Heart left ventricle (tissue), 16 donors: Measurements from ENCODE around the gene NUDCD3. TPM values are rescaled to one million over a fixed set of nuclear protein-coding genes. Genes with fewer than 3 reads are reported as not detected.
"Not testable (repeated sequence)": the region's sequence is repeated elsewhere in the genome, so short reads cannot be mapped to it uniquely, and the experiment has no call there.

ENCODE experiments used
- ATAC-seq, 4 donors: fragments of 200-7000 bp; cut with Tn5 transposase; one replicate each; pipeline ENCODE4 v1.9.1; 2020 to 2022; ENCODE audit warnings: moderate library complexity in 4 of 4, mild to moderate bottlenecking in 3 of 4, moderate number of reproducible peaks in 1 of 4
- DNase-seq, 5 donors: peaks; one replicate each; pipeline ENCODE4 v3.0.0-alpha.2; 2020
- H3K27ac ChIP-seq, 12 donors: fragments of 200-600 bp; sonication (generic) in 4 of 12; one replicate each; pipeline versions ENCODE4 v1.5.0 to v1.8.0; 2016 to 2022; ENCODE audit warnings: mild to moderate bottlenecking in 2 of 12
- H3K27me3 ChIP-seq, 9 donors: fragments of 200-600 bp; sonication (generic) in 2 of 9; one replicate each; pipeline versions ENCODE4 v1.5.1 to v1.8.0; 2016 to 2022; ENCODE audit warnings: mild to moderate bottlenecking in 3 of 9
- H3K36me3 ChIP-seq, 9 donors: fragments of 200-600 bp; sonication (generic) in 2 of 9; one replicate each; pipeline versions ENCODE4 v1.5.0 to v1.8.0; 2018 to 2022; ENCODE audit warnings: mild to moderate bottlenecking in 2 of 9
- H3K4me1 ChIP-seq, 12 donors: fragments of 200-600 bp; sonication (generic) in 4 of 12; one replicate each; pipeline versions ENCODE4 v1.5.0 to v1.8.0; 2016 to 2022; ENCODE audit warnings: mild to moderate bottlenecking in 3 of 12
- H3K4me3 ChIP-seq, 12 donors: fragments of 200-600 bp; sonication (generic) in 4 of 12; one replicate each; pipeline versions ENCODE4 v1.5.0 to v1.8.0; 2017 to 2022; ENCODE audit warnings: mild to moderate bottlenecking in 9 of 12, moderate library complexity in 4 of 12
- H3K9me3 ChIP-seq, 12 donors: fragments of 200-600 bp; sonication (generic) in 4 of 12; one replicate each; pipeline versions ENCODE4 v1.5.0 to v1.8.0; 2016 to 2022; ENCODE audit warnings: mild to moderate bottlenecking in 1 of 12
- CTCF ChIP-seq, 12 donors: fragments of 200-600 bp; sonication (generic) in 4 of 12; IDR thresholded peaks; one replicate each; pipeline versions ENCODE4 v1.5.0 to v1.8.0; 2018 to 2022; ENCODE audit warnings: antibody characterized with exemption in 12 of 12, mild to moderate bottlenecking in 5 of 12
- POLR2A ChIP-seq, 2 donors: fragments of 450-650 bp; IDR thresholded peaks; one replicate each; pipeline ENCODE4 v1.6.1; 2017; ENCODE audit warnings: antibody characterized with exemption in 2 of 2, mild to moderate bottlenecking in 2 of 2, moderate library complexity in 2 of 2
- WGBS, 4 donors: extraction: QIAGEN DNeasy Blood & Tissue Kit in 2 of 4; methylation state at CpG; one replicate each; pipeline versions ENCODE4 v1.1.5 to v1.1.7; 2013 to 2018; 5-methylcytosine and 5-hydroxymethylcytosine counted together
- intact Hi-C, 10 donors: fragments of 100-400 bp; cut with DNase I; formaldehyde crosslinking; loops; one replicate each; pipeline versions ENCODE4 v1.11.1 to v1.14.2; 2022
- polyA plus RNA-seq, 2 donors: library from polyadenylated mRNA; stranded (reverse); fragments of 200-250 nt; gene quantifications; one replicate each; pipeline ENCODE4 v1.2.3, GENCODE V29; 2013
- total RNA-seq, 9 donors: library from RNA; depleted of rRNA in 2 of 9; stranded (reverse); fragments of >200 nt in 2 of 9; fragmentation: NEBNext Ultra II Directional in 3 of 9; extraction: Animal tissue kit (Norgen Biotek cat#: 25700) in 3 of 9; gene quantifications; one replicate each; pipeline versions ENCODE4 v1.1.0 to v1.2.4, GENCODE V29; 2016 to 2023
- donor health status: ischemic (EF 13 %, LVEDD 7.1; RV severe dilation, severe dysfunction).
- donor health status: healthy with polysubstance abuse.
- donor health status: DM: no; HTN: yes; CAD: no.
- donor health status: DM: no; HTN: no; CAD: no.
- donor health status: ischemic (EF 25% LVEDD 6.9; RV normal size, moderate dysfunction).
- donor health status: ischemic (EF 25% LVEDD 5.7; RV mildly dilated, moderate dysfunction).
- donor health status: healthy.
- donor health status: DM: yes; HTN: yes; CAD: no.
- donor health status: ischemic (EF 35%, LVEDD 5.7; RV mildly dilated, moderate dysfunction).
- donor health status: nonischemic (EF 11% LVEDD 7.7; RV severe dilation, severe dysfunction).
- donor health status: DM: yes; HTN: yes; CAD: no.
- donor health status: PGD.
- donor health status: ischemic (EF 29% LVEDD 5.4; RV normal size, mild dysfunction).
- donor health status: nonischemic (EF 23%, LVEDD 6.1; RV moderate dilation, normal function).

The NUDCD3 gene
- total and polyA plus RNA-seq, 11 donors = 16.7 to 133 (median 91.5) TPM

- H3K27ac ChIP-seq = no peak overlapping the region
- H3K9me3 ChIP-seq = no peaks in the 10 kb centered on the region
- no peak for DNase-seq
- WGBS, 4 donors = 94 to 96% (median 95%) methylated on average over 6 of the region's 6 CpGs
- no peaks in the 10 kb centered on the region for H3K27me3 ChIP-seq
- ATAC-seq = no peak
- H3K4me3 ChIP-seq = no peak overlapping the region
- peaks cover 0 to 3% (median under 1%) of the 10 kb centered on the region in 9 donors for H3K36me3 ChIP-seq
- H3K4me1 ChIP-seq = peaks cover 0 to 38% (median 16%) of the 10 kb centered on the region in 12 donors
- intact Hi-C loops = no loop called here
- TF ChIP-seq CTCF (IDR thresholded peaks at IDR 0.05) = no peak
- no peak for TF ChIP-seq POLR2A (IDR thresholded peaks at IDR 0.05)
Measured at GRCh38 chr7:44432381-44432977, 58.0 kb downstream of the NUDCD3 start.

GRCh38 chr7:44431091-44431608 is 59.3 kb downstream of the NUDCD3 start:
- H3K27ac ChIP-seq = peak overlapping the region in 3 of 12 donors; percentile 18 to 52 (median 43)
- no peaks in the 10 kb centered on the region for H3K27me3 ChIP-seq
- peak in 2 of 5 donors; percentile 34 to 41 for DNase-seq
- intact Hi-C loops = no loop called here
- 56 to 70% (median 63%) methylated on average over 2 of the region's 2 CpGs for WGBS, 4 donors
- H3K36me3 ChIP-seq = peaks cover 0 to 13% (median 10%) of the 10 kb centered on the region in 9 donors
- peaks cover 0 to 38% (median 16%) of the 10 kb centered on the region in 12 donors for H3K4me1 ChIP-seq
- no peaks in the 10 kb centered on the region for H3K9me3 ChIP-seq
- ATAC-seq = peak; percentile 36 to 60 (median 55)
- H3K4me3 ChIP-seq = no peak overlapping the region
- peak in 5 of 12 donors; percentile 6 to 31 (median 15) for TF ChIP-seq CTCF (IDR thresholded peaks at IDR 0.05)
- no peak for TF ChIP-seq POLR2A (IDR thresholded peaks at IDR 0.05)

- peaks cover 0 to 24% (median 21%) of the 10 kb centered on the region in 9 donors for H3K36me3 ChIP-seq
- intact Hi-C loops = no loop called here
- 94 to 95% (median 95%) methylated on average over 4 of the region's 4 CpGs for WGBS, 4 donors
- H3K27ac ChIP-seq = no peak overlapping the region
- H3K27me3 ChIP-seq = no peaks in the 10 kb centered on the region
- no peaks in the 10 kb centered on the region for H3K9me3 ChIP-seq
- TF ChIP-seq CTCF (IDR thresholded peaks at IDR 0.05) = no peak
- TF ChIP-seq POLR2A (IDR thresholded peaks at IDR 0.05) = no peak
- H3K4me1 ChIP-seq = peaks cover 0 to 38% (median 16%) of the 10 kb centered on the region in 12 donors
- H3K4me3 ChIP-seq = no peak overlapping the region
- no peak for ATAC-seq
- DNase-seq = no peak
Measured at GRCh38 chr7:44430054-44430453, 60.4 kb downstream of the NUDCD3 start.

GRCh38 chr7:44424762-44425161 is 65.7 kb downstream of the NUDCD3 start:
- intact Hi-C loops, H3K27ac ChIP-seq, H3K27me3 ChIP-seq, H3K4me1 ChIP-seq, ATAC-seq, H3K4me3 ChIP-seq, H3K9me3 ChIP-seq, DNase-seq: not testable (repeated sequence)
- H3K36me3 ChIP-seq = peaks cover 0 to 30% (median 23%) of the 10 kb centered on the region in 9 donors
- 95 to 100% (median 96%) methylated on average over 2 of the region's 2 CpGs for WGBS, 4 donors
